Measurements from ENCODE around the gene STARD5.

STARD5 gene

GRCh38 chr15:81311752-81312464, 12.0 kb downstream of the STARD5 start:
- DNase-seq (ENCODE audit: low read depth): peak; percentile 27

DNA sequence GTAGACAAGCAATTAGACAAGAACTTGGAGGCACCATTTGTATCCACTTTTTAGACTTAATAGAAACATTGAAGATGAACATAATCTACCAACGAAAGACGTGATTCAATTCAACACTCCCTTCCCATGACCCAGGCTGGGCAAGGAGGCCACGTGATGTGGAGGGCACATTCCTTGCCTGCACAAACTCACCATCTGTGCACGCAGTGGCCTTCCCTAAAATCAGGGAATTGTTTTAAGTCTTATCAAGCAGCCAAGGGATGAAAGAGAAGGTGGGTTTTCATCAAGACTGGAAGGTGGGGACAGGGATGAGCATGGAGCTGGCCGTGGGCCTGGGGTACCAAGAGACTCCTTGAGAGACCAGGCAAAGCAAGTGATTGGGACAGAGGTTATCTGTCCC, 13.5 kb downstream of the STARD5 start:
- DNase-seq (ENCODE audit: low read depth): no peak

GRCh38 chr15:81309647-81310450, 14.1 kb downstream of the STARD5 start:
- no peak for DNase-seq (ENCODE audit: low read depth)

DNA sequence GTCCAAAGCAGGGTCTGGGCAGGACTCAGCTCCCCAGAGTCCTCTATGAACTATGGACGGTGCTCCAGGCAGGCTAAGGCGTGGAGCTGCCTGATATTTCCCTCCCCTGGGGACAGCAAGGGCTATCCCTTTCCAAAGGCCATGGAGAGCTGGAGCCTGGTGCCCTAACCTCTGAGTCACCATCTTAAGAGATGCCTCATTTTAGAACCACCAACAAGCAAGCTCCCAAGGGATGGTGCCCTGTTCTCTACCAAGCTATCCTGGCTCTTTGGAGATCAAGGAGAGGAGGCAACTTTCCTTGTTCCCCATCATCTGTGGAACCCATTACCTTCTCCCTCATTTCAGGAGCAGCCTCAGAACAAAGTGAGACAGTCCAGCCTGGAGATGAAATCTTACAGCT, 15.7 kb downstream of the STARD5 start:
- DNase-seq (ENCODE audit: low read depth): no peak

DNA sequence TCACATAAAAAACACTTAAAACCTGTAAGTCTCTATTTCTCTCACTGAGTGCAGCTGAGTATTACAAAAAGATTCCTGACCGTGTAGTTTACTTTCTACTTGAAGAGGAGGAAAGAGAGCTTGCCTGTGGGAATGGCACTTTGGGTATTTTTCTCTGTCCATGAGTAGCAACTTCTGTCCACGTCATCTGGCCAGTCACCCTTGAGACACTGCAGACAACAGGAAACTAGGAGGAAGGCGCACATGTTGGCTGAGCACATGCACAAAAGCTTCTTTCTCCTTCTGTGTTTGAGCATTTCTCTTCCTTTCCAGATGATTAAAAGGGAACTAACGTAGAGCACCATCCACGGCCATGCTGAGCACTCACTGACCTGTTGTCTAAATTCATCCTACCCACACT, 19.7 kb downstream of the STARD5 start:
- peak; percentile 83 for DNase-seq (ENCODE audit: low read depth)

- no peak for DNase-seq (ENCODE audit: low read depth)
Observed at GRCh38 chr15:81303244-81304225, 20.4 kb downstream of the STARD5 start.

DNA sequence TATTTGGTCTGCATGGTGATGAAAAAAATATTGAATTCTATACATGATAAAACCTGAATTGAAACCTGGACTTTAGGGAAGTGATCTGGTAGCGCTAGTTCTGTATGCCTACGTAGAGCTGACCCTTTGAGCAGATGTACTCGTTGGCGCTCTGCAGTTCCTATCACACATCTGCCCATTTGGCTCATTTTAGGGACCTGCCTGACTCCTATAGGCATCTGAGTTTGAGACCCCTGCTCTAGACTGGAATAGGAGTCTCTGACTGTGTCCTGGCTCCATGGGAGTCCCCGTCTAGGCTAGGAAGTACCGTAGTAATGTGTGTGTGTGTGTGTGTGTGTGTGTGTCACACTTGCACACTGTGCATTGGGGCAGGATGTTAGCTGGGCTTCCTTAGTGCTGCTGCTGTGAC, 21.2 kb downstream of the STARD5 start:
- no peak for DNase-seq (ENCODE audit: low read depth)

DNA sequence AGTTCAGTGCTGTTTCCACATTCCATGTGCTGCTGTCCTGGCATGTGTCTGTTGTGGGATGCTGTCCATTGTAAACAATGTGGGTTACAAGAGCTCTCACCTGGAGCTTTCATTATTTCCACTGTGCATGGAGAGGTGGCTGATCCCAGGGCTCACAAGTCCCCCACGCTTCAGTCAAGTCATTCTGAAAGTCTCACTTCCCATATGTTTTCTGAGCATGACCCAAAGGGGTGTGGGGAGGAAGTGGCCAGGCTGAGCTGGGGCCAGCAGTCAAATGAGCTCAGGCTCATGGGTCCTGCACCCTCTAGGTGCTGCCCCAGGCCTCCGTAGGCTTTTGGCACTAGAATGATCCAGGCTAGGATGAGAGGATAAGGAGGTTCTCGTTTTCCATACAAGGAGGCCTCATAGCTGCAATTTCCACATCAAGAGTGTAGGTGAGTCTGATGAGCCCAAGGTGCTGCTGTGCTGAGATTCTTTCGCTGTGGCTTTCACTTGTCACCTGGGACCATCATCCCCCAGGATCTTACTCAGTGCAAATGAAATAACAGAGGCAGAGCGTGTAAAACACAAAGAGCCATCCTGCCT, 22.0 kb downstream of the STARD5 start:
- DNase-seq (ENCODE audit: low read depth): no peak

GRCh38 chr15:81301385-81301784, 22.6 kb downstream of the STARD5 start:
- no peak for DNase-seq (ENCODE audit: low read depth)

DNA sequence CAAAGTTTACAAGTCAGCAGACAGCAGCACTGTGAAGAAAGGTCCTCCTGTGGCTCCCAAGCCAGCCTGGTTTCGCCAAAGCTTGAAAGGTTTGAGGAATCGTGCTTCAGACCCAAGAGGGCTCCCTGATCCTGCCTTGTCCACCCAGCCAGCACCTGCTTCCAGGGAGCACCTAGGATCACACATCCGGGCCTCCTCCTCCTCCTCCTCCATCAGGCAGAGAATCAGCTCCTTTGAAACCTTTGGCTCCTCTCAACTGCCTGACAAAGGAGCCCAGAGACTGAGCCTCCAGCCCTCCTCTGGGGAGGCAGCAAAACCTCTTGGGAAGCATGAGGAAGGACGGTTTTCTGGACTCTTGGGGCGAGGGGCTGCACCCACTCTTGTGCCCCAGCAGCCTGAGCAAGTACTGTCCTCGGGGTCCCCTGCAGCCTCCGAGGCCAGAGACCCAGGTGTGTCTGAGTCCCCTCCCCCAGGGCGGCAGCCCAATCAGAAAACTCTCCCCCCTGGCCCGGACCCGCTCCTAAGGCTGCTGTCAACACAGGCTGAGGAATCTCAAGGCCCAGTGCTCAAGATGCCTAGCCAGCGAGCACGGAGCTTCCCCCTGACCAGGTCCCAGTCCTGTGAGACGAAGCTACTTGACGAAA, 24.2 kb downstream of the STARD5 start:
- no peak for DNase-seq (ENCODE audit: low read depth)

DNA sequence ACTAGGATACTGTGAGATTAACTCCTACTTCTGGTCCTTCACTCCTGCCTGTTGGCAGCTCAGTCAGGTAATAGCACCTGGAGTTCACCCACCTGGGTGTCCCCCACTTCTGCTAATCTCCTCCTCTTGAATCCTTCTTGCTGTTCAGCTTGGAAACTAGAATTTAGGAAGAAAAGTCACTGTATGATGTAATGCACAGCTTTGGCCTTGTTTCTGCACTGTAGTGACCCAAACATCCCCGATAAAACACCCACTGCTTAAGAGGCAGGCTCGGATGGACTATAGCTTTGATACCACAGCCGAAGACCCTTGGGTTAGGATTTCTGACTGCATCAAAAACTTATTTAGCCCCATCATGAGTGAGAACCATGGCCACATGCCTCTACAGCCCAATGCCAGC, 24.8 kb downstream of the STARD5 start:
- DNase-seq (ENCODE audit: low read depth): no peak

DNA sequence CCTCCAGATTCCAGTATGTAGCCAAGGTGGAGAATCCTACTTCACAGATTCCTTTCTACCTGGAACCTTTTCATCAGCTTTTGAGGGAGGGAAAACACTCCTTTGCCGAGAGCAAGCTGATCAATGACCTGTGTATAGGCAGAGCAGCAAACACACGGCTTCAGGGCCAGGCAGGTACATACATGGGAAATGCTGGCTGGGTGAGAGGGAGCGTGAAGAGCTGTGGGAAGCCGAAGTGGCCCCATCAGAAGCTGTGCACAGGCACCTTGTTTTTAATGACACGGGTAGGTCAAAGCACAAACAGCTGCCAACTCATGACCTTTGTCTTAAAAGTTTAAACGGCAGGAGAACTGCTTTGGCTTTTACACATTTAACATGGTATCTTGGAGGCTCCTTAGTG, 25.3 kb downstream of the STARD5 start:
- DNase-seq (ENCODE audit: low read depth): no peak

GRCh38 chr15:81297603-81298575, 26.1 kb downstream of the STARD5 start:
- no peak for DNase-seq (ENCODE audit: low read depth)

- peak; percentile 41 for DNase-seq (ENCODE audit: low read depth)
Observed at GRCh38 chr15:81297147-81297572, 26.8 kb downstream of the STARD5 start.

GRCh38 chr15:81296673-81297072, 27.3 kb downstream of the STARD5 start:
- no peak for DNase-seq (ENCODE audit: low read depth)

- no peak for DNase-seq (ENCODE audit: low read depth)
Observed at GRCh38 chr15:81296186-81296585, 27.8 kb downstream of the STARD5 start.

DNA sequence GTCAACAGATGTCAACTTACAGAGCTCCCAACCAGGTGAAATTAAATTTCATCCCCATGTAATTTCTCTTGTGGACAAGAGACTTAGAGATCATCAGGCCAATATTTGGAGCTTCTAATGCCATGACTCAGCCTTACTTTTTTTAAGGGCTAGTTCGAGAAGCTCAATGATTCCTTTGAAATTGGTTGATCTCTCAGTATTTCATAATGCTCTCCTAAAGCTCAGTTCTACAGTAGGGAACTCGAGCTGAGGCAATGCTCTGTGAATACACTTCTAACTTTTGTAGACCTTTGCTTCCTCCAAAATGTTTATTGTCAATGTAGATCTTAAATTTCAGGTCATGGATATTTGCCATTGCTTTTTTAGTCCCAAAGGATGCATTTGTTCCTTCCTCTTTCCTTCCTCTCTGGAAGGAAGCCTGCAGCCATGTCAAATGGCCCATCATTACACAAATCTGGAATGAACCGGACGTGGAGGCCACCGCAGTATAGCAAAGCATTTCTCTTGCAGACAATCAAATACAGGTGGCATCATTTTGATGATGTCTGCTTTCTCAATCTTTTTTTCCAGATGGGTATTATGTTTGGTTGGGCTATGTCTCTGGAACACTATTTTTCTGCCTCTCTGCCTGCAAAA, 28.3 kb downstream of the STARD5 start:
- DNase-seq (ENCODE audit: low read depth): no peak

DNA sequence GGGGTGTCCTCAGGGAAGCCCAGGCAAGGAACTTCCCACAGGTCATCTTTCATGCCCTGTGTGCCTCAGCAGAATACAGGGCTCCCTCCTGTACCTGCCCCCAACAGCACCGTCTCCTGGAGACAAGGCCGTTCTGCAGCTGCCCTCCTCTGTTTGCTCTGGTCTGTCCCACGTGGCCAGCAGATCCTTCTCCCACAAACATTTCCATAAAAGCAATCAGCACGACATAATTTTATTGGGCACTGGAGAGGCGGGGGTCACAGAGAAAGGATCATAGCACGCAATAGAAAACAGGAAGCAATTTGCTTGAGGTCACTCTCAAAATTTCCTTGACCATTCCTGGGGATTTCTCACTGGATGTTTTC, 29.4 kb downstream of the STARD5 start:
- no peak for DNase-seq (ENCODE audit: low read depth)

GRCh38 chr15:81293728-81294515, 30.0 kb downstream of the STARD5 start:
- DNase-seq (ENCODE audit: low read depth): no peak
